Mucosa of rectum (tissue), 2 donors: ENCODE measurements around the gene XRCC4.

Experiments
- H3K27ac ChIP-seq, 2 donors: one replicate each; pipeline ENCODE4 v1.7.0; 2013; ENCODE audit warnings: inconsistent platforms in 2 of 2, low read depth in 2 of 2, low read length in 2 of 2
- H3K27me3 ChIP-seq, 2 donors: one replicate each; pipeline ENCODE4 v1.7.0; 2013; ENCODE audit warnings: low read length in 2 of 2; ENCODE audit not compliant: control insufficient read depth in 2 of 2, insufficient read depth in 2 of 2
- H3K36me3 ChIP-seq, 2 donors: one replicate each; pipeline ENCODE4 v1.7.0; 2013; ENCODE audit warnings: low read length in 2 of 2; ENCODE audit not compliant: control insufficient read depth in 2 of 2, insufficient read depth in 2 of 2
- H3K4me1 ChIP-seq, 2 donors: one replicate each; pipeline ENCODE4 v1.7.0; 2013; ENCODE audit warnings: low read length in 2 of 2, mild to moderate bottlenecking in 1 of 2; ENCODE audit not compliant: control insufficient read depth in 2 of 2, insufficient read depth in 2 of 2
- H3K4me3 ChIP-seq, 2 donors: one replicate each; pipeline ENCODE4 v1.7.0; 2013; ENCODE audit warnings: low read length in 2 of 2
- H3K9ac ChIP-seq, 2 donors: one replicate each; pipeline ENCODE4 v1.7.0; 2013; ENCODE audit warnings: low read length in 2 of 2, low read depth in 1 of 2, mild to moderate bottlenecking in 1 of 2
- H3K9me3 ChIP-seq, 2 donors: one replicate each; pipeline ENCODE4 v1.7.0; 2013; ENCODE audit warnings: low read length in 2 of 2; ENCODE audit not compliant: control insufficient read depth in 2 of 2
- donor health status: healthy.
- donor health status: Normal muscosa, but diverticular disease.

The XRCC4 gene

DNA sequence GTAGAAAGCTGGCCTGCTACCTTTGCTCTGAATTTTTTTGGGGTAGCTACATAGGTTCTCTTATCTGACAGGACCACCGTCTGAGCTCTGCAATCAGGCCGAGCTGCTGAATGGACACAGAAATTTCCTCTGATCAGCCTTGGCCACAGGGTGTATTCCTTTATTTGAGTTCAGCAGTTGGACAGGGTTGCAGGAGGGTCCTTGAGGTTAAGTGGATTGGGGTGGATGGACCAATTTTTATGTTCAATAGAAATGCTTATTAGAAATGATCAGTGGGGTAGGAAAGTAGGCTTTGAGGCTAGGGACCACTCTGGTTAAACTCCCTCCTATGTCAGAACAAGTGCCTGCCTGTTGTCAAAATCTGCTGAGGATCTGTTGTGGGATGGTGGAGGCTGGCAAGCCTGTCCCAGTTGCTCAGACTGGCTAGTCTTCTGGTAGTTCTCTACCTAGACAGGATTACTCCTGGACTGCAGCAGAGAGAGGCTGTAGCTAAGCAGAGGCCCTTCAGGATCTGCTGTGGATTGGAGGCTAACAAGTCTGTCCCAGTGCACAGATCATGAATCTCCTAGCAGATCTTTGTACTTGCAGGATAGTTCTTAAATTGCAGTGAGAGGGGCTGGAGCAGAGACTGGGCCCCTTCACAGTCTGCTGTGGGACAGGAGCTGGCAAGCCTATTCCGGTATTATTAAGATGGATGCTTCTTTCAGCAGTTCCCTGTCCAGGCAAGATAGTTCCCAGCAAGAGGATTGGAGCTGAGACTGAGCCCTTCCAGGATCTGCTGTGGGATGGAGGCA, 18.0 kb downstream of the XRCC4 start:
- Histone ChIP-seq H3K36me3 (no peaks in the 10 kb centered on the region), H3K9me3 (peaks cover 0 to 3% of the 10 kb centered on the region in 2 donors), H3K4me1 (no peaks in the 10 kb centered on the region), H3K4me3 (no peak overlapping the region), H3K27ac (no peak overlapping the region), H3K27me3 (no peaks in the 10 kb centered on the region), H3K9ac (no peak overlapping the region)

GRCh38 chr5:83095957-83096539, 18.7 kb downstream of the XRCC4 start:
- no peaks in the 10 kb centered on the region for H3K27me3 ChIP-seq
- no peak overlapping the region for H3K4me3 ChIP-seq
- no peak overlapping the region for H3K27ac ChIP-seq
- H3K4me1 ChIP-seq, result no peaks in the 10 kb centered on the region
- H3K9me3 ChIP-seq, result peaks cover 0 to 3% of the 10 kb centered on the region in 2 donors
- no peak overlapping the region for H3K9ac ChIP-seq
- no peaks in the 10 kb centered on the region for H3K36me3 ChIP-seq

DNA sequence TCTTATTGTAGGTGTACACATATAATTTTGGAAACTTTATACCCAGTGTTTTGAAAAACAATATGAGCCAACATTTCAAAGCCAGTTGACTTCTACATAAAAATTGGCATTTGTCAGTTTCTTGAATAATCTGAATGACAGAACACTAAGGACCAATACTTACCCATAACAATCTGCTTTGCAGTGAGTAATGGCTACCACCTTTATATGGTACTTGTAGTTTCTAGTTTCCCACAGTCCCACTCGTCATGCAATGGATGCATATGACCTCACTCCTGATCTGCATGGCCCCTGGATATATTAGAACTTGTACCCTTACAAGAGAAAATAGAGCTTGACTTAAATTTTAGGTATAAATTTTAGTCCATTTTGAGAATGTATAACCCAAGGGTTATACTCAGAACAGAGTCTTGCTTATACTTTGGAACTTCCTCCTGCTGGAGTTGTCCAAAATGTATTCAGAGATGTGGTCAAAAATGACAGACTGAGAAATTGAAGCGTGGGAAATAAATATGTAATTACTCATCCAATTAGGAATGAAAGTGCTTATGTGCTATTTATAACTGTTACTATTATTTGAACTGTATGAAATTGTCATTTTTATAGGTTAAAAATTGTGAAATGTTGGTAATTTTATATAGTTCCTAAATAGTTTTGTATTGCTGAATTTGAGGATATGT, 19.5 kb downstream of the XRCC4 start:
- H3K36me3 ChIP-seq, result no peaks in the 10 kb centered on the region
- H3K27me3 ChIP-seq, result no peaks in the 10 kb centered on the region
- H3K4me3 ChIP-seq, result no peak overlapping the region
- peaks cover 0 to 3% of the 10 kb centered on the region in 2 donors for H3K9me3 ChIP-seq
- H3K4me1 ChIP-seq, result no peaks in the 10 kb centered on the region
- H3K9ac ChIP-seq, result no peak overlapping the region
- H3K27ac ChIP-seq, result no peak overlapping the region

DNA sequence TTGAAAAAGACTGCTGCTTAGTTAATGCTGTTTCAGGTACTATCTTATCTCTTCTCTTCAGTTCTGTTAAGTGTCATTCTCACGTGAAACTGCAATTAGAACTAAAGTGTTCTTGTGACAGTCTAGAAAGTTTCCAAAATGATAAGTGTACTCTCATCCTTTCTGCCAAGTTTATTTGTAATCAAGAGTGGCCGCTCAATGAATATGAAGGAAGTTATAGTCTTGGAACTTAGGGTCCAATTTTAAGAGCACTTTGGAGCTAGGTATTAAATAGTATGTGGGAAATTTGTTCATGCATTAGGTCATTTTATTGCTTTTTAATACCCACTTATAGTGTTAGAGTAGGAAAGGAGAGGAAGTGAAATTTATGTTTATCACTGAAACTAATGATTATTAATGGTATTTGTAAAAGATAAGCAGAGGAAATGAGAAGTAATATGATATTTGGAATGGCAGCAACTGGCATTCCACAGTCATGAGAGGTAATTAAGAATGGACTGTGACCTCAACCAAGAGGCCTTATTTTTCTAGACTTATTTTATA, 20.4 kb downstream of the XRCC4 start:
- Histone ChIP-seq H3K9me3 (peaks cover 0 to 3% of the 10 kb centered on the region in 2 donors), H3K36me3 (no peaks in the 10 kb centered on the region), H3K4me1 (no peaks in the 10 kb centered on the region), H3K27me3 (no peaks in the 10 kb centered on the region), H3K27ac (no peak overlapping the region), H3K4me3 (no peak overlapping the region), H3K9ac (no peak overlapping the region)

GRCh38 chr5:83099001-83099400, 21.7 kb downstream of the XRCC4 start:
- Histone ChIP-seq H3K4me1 (no peaks in the 10 kb centered on the region), H3K9me3 (no peaks in the 10 kb centered on the region), H3K36me3 (no peaks in the 10 kb centered on the region), H3K27me3 (no peaks in the 10 kb centered on the region), H3K27ac (no peak overlapping the region), H3K9ac (no peak overlapping the region), H3K4me3 (no peak overlapping the region)

DNA sequence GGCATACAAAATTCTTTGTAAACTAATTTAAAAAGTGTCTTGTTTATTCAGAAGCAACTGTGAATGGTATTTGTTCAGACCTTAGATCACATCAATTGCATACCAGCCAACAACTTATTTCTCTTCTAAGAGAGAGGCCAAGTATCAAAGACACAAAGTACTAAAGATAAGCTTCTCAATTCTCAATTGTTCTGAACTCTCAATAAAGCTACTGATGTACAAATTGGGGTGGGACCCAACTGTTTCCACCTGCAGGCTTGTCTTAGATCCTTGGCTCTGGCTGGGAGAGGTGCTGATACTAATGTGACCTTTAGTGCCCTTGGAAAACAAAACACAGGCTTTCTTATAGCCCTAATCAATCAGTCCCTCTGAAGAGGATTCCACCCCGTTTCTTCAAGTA, 22.1 kb downstream of the XRCC4 start:
- Histone ChIP-seq H3K27me3 (no peaks in the 10 kb centered on the region), H3K27ac (no peak overlapping the region), H3K9me3 (no peaks in the 10 kb centered on the region), H3K9ac (no peak overlapping the region), H3K36me3 (no peaks in the 10 kb centered on the region), H3K4me1 (no peaks in the 10 kb centered on the region), H3K4me3 (no peak overlapping the region)

DNA sequence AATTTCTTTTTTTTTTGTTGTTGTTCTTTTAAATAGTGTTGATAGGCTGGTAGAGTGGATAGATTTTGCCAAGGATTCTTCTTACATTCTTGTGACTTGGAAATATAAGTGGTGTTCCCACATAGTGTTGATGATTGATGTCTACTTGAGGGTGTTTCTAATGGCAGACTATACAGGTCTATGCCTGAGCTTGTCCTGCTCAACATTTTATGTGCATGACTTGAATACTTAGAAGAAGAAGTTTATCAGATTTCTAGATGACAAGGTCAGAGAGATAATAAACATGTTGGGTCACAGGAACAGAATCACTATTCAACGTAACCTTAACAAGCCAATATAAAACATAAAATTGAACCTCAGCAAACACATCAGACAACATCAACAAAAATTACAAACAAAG, 24.2 kb downstream of the XRCC4 start:
- H3K9ac ChIP-seq, result no peak overlapping the region
- no peaks in the 10 kb centered on the region for H3K27me3 ChIP-seq
- H3K4me3 ChIP-seq, result no peak overlapping the region
- H3K4me1 ChIP-seq, result no peaks in the 10 kb centered on the region
- H3K27ac ChIP-seq, result no peak overlapping the region
- H3K9me3 ChIP-seq, result no peaks in the 10 kb centered on the region
- H3K36me3 ChIP-seq, result no peaks in the 10 kb centered on the region

DNA sequence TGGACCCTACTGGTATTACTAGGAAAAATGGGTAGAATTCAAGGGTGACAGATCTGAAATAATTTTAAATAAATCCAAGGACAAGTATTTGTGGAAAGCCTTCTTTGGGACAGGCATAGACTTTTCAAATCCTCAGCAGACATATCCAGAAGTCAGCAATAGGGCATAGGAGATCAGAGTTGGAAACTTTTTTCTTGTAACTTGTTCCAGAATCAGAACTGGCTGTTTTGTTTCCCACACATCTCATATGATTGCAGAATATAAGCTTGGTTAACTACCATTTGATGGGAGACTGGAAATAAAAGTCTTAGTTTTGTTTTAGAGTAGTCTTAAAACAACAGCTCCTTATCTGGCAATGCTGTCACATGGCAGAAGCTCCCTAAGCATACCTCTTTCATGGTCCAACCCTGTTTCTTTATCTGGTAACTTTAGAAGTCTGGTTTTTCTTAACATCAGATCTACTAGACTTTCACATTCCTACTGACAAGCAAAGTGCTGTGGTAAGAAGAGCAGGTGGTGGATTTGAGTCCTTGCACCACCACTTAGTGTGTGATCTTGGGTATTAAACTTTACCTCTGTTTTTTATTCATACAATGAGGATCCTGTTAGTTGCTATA, 25.1 kb downstream of the XRCC4 start:
- Histone ChIP-seq H3K27me3 (no peaks in the 10 kb centered on the region), H3K27ac (no peak overlapping the region), H3K36me3 (no peaks in the 10 kb centered on the region), H3K9ac (no peak overlapping the region), H3K4me1 (no peaks in the 10 kb centered on the region), H3K4me3 (no peak overlapping the region), H3K9me3 (no peaks in the 10 kb centered on the region)

DNA sequence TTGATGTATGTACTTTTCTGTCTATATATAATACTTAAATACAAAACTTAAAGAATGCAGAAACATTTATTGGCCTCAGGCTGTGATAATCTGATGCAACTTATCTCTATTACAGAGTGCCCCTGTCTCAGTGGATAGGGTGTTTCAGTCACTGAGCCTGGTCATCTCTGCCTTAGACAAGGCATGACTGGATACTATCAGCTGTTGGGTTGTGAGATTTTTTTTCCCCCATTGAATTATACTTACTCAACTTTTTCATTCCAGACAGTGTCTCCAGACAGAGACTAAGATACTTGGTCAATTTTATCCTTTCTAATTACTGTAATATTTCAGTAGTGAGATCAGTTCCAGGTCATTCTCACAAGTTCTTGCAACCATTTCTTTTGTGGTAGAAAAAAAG, 26.7 kb downstream of the XRCC4 start:
- Histone ChIP-seq H3K4me1 (no peaks in the 10 kb centered on the region), H3K36me3 (no peaks in the 10 kb centered on the region), H3K4me3 (no peak overlapping the region), H3K9ac (no peak overlapping the region), H3K27ac (no peak overlapping the region), H3K9me3 (no peaks in the 10 kb centered on the region), H3K27me3 (no peaks in the 10 kb centered on the region)
